ENCODE measurements around the gene CASD1.

GRCh38 chr7:94556028-94556427, 46.4 kb downstream of the CASD1 start:
- TF ChIP-seq CTCF (optimal IDR thresholded peaks at IDR 0.05 in 1 of 3, IDR thresholded peaks at IDR 0.05 in 1 of 3, conservative IDR thresholded peaks at IDR 0.05 in 1 of 3; ENCODE audit: extremely low read depth in 1 of 3, insufficient read depth in 2 of 3, low read length in 3 of 3) (no peak), EZH2 (IDR thresholded peaks at IDR 0.05; ENCODE audit: low read length) (no peak)

All from keratinocyte (primary cell).